Measurements from ENCODE around the gene CFAP100.

The CFAP100 gene

DNA sequence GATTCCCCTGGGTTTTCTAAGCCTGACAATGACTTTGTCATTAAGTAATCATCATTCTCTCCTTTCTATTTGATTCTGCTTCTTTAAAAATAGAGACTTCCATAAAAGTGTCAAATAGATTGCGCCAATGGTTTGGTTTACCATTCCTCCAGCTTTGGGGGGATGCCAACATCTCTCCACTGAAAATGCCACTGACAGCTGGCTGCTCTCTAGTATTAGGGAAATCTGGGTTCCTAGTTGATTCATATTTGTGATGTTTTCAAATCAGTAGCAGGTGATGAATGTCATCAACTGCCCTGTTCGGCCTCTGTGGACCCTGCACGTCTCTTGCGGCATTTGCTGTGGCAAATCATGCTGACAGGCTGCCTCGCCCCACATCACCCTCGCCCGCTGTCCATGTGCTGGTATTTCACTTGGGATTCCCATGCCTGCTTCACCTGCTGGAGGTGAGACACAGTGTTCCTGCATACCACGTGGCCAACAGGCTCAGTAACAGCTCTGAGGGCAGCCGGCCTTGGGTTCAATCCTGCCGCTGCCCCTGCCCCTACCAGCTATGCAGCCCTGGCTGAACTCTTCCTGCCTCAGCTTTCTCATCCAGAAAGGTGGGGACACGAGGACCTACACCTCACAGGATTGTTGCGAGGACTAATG lies 52.9 kb downstream of the CFAP100 start:
- peaks cover 13% of the 10 kb centered on the region for H3K36me3 Mint-ChIP-seq (ENCODE audit: low read depth)
- TF ChIP-seq, protein P1, sequence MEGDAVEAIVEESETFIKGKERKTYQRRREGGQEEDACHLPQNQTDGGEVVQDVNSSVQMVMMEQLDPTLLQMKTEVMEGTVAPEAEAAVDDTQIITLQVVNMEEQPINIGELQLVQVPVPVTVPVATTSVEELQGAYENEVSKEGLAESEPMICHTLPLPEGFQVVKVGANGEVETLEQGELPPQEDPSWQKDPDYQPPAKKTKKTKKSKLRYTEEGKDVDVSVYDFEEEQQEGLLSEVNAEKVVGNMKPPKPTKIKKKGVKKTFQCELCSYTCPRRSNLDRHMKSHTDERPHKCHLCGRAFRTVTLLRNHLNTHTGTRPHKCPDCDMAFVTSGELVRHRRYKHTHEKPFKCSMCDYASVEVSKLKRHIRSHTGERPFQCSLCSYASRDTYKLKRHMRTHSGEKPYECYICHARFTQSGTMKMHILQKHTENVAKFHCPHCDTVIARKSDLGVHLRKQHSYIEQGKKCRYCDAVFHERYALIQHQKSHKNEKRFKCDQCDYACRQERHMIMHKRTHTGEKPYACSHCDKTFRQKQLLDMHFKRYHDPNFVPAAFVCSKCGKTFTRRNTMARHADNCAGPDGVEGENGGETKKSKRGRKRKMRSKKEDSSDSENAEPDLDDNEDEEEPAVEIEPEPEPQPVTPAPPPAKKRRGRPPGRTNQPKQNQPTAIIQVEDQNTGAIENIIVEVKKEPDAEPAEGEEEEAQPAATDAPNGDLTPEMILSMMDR (IDR thresholded peaks at IDR 0.05): no peak
- no peak for DNase-seq
- peaks cover 6% of the 10 kb centered on the region for H3K4me1 Mint-ChIP-seq
- H3K4me3 Mint-ChIP-seq: no peak overlapping the region
- no peaks in the 10 kb centered on the region for H3K9me3 Mint-ChIP-seq
- H3K27me3 Mint-ChIP-seq (ENCODE audit: low read depth, poor library complexity): no peaks in the 10 kb centered on the region
- H3K27ac Mint-ChIP-seq: no peak overlapping the region

DNA sequence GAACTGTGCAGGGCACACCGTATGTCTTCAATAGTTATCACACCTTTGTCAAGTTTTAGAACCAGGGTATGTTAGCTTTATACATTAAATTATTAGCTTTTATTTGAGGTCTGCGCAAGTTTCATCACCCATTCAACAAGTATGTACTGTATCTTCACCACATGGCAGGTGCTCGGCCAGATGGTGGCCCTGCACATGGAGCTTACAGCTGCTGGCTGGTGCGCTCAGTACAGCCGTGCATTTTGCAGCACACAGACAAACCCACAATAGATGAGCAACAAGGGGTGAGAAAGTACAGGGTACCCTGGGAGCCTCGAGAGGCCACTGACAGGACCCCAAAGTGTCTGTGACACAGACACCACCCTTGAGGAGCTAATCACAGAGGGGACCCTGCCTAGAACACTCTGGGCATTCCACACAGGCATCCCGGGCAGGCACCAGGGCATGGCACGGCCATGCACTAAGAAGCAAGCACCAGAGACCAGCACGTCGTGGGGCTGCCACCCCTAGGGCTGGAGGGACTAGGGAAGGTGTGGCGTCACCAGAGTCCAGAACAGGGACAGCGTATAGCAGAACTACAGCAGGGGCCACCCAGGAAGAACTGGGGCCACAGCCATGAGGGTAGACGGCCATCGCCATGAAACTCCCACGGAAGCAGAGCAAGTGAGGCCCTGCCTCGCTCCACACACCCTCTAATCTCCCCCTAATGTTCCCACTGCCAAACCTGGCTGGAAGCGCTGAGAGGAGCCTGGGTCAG lies 53.6 kb downstream of the CFAP100 start:
- no peaks in the 10 kb centered on the region for H3K9me3 Mint-ChIP-seq

DNA sequence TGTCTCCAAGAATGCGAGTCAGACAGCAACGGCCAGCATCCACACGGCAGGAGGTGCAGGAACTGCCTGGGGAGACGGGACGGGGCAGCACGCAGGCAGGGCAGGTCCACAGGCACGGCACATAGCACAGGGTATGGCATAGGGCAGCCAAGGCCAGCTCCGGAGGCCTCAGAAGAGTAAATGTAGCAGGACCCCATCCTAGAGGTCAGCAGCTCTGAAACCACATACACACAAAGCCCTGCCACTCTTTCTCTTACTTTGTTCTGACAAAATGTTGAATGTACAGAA lies 54.1 kb downstream of the CFAP100 start:
- H3K36me3 Mint-ChIP-seq (ENCODE audit: low read depth): peaks cover 15% of the 10 kb centered on the region

More for the DNA sequence above, 53.6 kb downstream of the CFAP100 start:
- Mint-ChIP-seq H3K4me1 (peaks cover under 1% of the 10 kb centered on the region), H3K4me3 (no peak overlapping the region), H3K27ac (no peak overlapping the region), H3K27me3 (ENCODE audit: low read depth, poor library complexity) (no peaks in the 10 kb centered on the region), H3K36me3 (ENCODE audit: low read depth) (peaks cover 15% of the 10 kb centered on the region)
- TF ChIP-seq, protein P1 (IDR thresholded peaks at IDR 0.05): no peak
- DNase-seq: no peak

DNA sequence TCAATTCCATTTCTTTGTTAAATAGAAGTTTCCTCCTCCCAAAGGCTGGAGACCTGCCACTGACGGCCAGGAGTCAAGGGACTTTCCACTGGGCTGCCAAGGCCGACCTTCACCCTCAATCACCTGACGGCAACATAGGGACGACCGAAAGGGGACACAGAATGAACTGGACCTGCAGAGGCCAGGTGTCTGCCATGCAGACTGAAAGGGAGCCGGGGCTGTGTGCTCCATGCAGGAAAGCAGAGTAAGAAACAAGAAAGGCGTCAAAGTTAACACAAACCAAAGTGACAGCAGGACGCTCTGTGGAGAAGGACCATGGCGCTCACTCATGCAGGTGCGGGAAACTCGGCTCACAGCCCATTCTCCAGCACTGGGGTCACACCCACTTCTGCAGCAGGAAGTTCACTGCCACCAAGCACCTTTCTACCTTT lies 54.9 kb downstream of the CFAP100 start:
- H3K27me3 Mint-ChIP-seq (ENCODE audit: low read depth, poor library complexity): no peaks in the 10 kb centered on the region
- H3K4me3 Mint-ChIP-seq: no peak overlapping the region
- H3K36me3 Mint-ChIP-seq (ENCODE audit: low read depth): peaks cover 19% of the 10 kb centered on the region
- TF ChIP-seq, protein P1 (IDR thresholded peaks at IDR 0.05): no peak
- H3K4me1 Mint-ChIP-seq: peaks cover 5% of the 10 kb centered on the region
- no peaks in the 10 kb centered on the region for H3K9me3 Mint-ChIP-seq
- no peak for DNase-seq
- H3K27ac Mint-ChIP-seq: no peak overlapping the region

More for the DNA sequence above, 54.1 kb downstream of the CFAP100 start:
- Mint-ChIP-seq H3K4me3 (no peak overlapping the region), H3K9me3 (no peaks in the 10 kb centered on the region), H3K27me3 (ENCODE audit: low read depth, poor library complexity) (no peaks in the 10 kb centered on the region), H3K27ac (no peak overlapping the region), H3K4me1 (no peaks in the 10 kb centered on the region)
- TF ChIP-seq, protein P1 (IDR thresholded peaks at IDR 0.05): no peak
- DNase-seq: no peak

DNA sequence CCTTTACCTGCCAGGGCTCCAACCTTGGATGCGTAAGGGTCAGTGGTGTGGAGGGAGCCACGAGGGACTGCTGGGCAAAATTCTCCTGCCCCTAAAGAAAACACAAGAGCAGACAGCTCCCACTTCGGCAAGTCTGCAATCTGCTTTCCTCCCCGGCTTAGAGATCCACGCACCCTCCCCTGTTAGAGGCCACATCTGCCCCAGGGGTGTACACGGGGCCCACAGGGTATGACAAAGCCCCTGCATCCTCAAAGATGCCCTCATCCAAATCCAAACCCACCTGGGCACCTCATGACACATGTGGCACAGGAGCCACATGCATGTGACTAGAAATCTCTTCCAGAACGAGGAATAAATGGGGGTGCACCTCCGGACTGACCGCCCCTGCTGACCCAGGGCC lies 55.5 kb downstream of the CFAP100 start:
- H3K4me3 Mint-ChIP-seq: no peak overlapping the region
- H3K27ac Mint-ChIP-seq: no peak overlapping the region
- no peak for DNase-seq
- H3K4me1 Mint-ChIP-seq: peaks cover 6% of the 10 kb centered on the region
- TF ChIP-seq, protein P1 (IDR thresholded peaks at IDR 0.05): no peak
- no peaks in the 10 kb centered on the region for H3K9me3 Mint-ChIP-seq
- H3K36me3 Mint-ChIP-seq (ENCODE audit: low read depth): peaks cover 21% of the 10 kb centered on the region
- H3K27me3 Mint-ChIP-seq (ENCODE audit: low read depth, poor library complexity): no peaks in the 10 kb centered on the region

DNA sequence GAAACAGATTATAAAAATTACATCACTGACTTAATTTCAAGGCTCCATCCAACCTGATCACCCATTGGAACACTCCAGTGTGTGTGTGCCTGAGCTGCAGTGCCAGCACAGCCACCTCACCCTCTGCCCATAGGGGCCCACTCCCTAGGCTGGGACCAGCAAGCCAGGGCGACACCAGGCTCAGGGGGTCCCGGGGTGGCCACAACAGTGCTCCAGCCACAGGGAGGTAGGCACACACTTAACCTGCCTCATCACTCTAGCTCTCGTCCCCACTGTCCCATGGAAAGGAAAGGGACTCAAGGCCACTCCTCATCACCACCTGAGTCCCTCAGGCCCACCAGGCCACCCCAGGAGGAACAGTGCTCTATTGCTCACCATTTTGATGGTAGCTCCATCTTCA lies 56.0 kb downstream of the CFAP100 start:
- no peaks in the 10 kb centered on the region for H3K9me3 Mint-ChIP-seq
- H3K27ac Mint-ChIP-seq: no peak overlapping the region
- no peak for DNase-seq
- H3K4me3 Mint-ChIP-seq: no peak overlapping the region
- H3K36me3 Mint-ChIP-seq (ENCODE audit: low read depth): peaks cover 25% of the 10 kb centered on the region
- peaks cover 6% of the 10 kb centered on the region for H3K4me1 Mint-ChIP-seq
- no peaks in the 10 kb centered on the region for H3K27me3 Mint-ChIP-seq (ENCODE audit: low read depth, poor library complexity)
- TF ChIP-seq, protein P1 (IDR thresholded peaks at IDR 0.05): no peak

All from nephron progenitor cell (in vitro differentiated cells).